Heart left ventricle (tissue), 16 donors: ENCODE results near the gene TFAP2D. TPM values are rescaled to one million over a fixed set of nuclear protein-coding genes. Genes with fewer than 3 reads are reported as not detected.
A peak's percentile ranks its signal among the peaks of the same experiment; 100 is the strongest.

Experiments used
- ATAC-seq, 4 donors: fragments of 200-7000 bp; cut with Tn5 transposase; one replicate each; pipeline ENCODE4 v1.9.1; 2020 to 2022; ENCODE audit warnings: moderate library complexity in 4 of 4, mild to moderate bottlenecking in 3 of 4, moderate number of reproducible peaks in 1 of 4
- DNase-seq, 5 donors: peaks; one replicate each; pipeline ENCODE4 v3.0.0-alpha.2; 2020
- H3K27ac ChIP-seq, 12 donors: fragments of 200-600 bp; sonication (generic) in 4 of 12; one replicate each; pipeline versions ENCODE4 v1.5.0 to v1.8.0; 2016 to 2022; ENCODE audit warnings: mild to moderate bottlenecking in 2 of 12
- H3K27me3 ChIP-seq, 9 donors: fragments of 200-600 bp; sonication (generic) in 2 of 9; one replicate each; pipeline versions ENCODE4 v1.5.1 to v1.8.0; 2016 to 2022; ENCODE audit warnings: mild to moderate bottlenecking in 3 of 9
- H3K36me3 ChIP-seq, 9 donors: fragments of 200-600 bp; sonication (generic) in 2 of 9; one replicate each; pipeline versions ENCODE4 v1.5.0 to v1.8.0; 2018 to 2022; ENCODE audit warnings: mild to moderate bottlenecking in 2 of 9
- H3K4me1 ChIP-seq, 12 donors: fragments of 200-600 bp; sonication (generic) in 4 of 12; one replicate each; pipeline versions ENCODE4 v1.5.0 to v1.8.0; 2016 to 2022; ENCODE audit warnings: mild to moderate bottlenecking in 3 of 12
- H3K4me3 ChIP-seq, 12 donors: fragments of 200-600 bp; sonication (generic) in 4 of 12; one replicate each; pipeline versions ENCODE4 v1.5.0 to v1.8.0; 2017 to 2022; ENCODE audit warnings: mild to moderate bottlenecking in 9 of 12, moderate library complexity in 4 of 12
- H3K9me3 ChIP-seq, 12 donors: fragments of 200-600 bp; sonication (generic) in 4 of 12; one replicate each; pipeline versions ENCODE4 v1.5.0 to v1.8.0; 2016 to 2022; ENCODE audit warnings: mild to moderate bottlenecking in 1 of 12
- POLR2A ChIP-seq, 2 donors: fragments of 450-650 bp; IDR thresholded peaks; one replicate each; pipeline ENCODE4 v1.6.1; 2017; ENCODE audit warnings: antibody characterized with exemption in 2 of 2, mild to moderate bottlenecking in 2 of 2, moderate library complexity in 2 of 2
- WGBS, 4 donors: extraction: QIAGEN DNeasy Blood & Tissue Kit in 2 of 4; methylation state at CpG; one replicate each; pipeline versions ENCODE4 v1.1.5 to v1.1.7; 2013 to 2018; 5-methylcytosine and 5-hydroxymethylcytosine counted together
- intact Hi-C, 10 donors: fragments of 100-400 bp; cut with DNase I; formaldehyde crosslinking; loops; one replicate each; pipeline versions ENCODE4 v1.11.1 to v1.14.2; 2022
- polyA plus RNA-seq, 2 donors: library from polyadenylated mRNA; stranded (reverse); fragments of 200-250 nt; gene quantifications; one replicate each; pipeline ENCODE4 v1.2.3, GENCODE V29; 2013
- total RNA-seq, 9 donors: library from RNA; depleted of rRNA in 2 of 9; stranded (reverse); fragments of >200 nt in 2 of 9; fragmentation: NEBNext Ultra II Directional in 3 of 9; extraction: Animal tissue kit (Norgen Biotek cat#: 25700) in 3 of 9; gene quantifications; one replicate each; pipeline versions ENCODE4 v1.1.0 to v1.2.4, GENCODE V29; 2016 to 2023
- TF ChIP-seq, protein P1 (sequence below), 12 donors: fragments of 200-600 bp; sonication (generic) in 4 of 12; IDR thresholded peaks; one replicate each; pipeline versions ENCODE4 v1.5.0 to v1.8.0; 2018 to 2022; ENCODE audit warnings: antibody characterized with exemption in 12 of 12, mild to moderate bottlenecking in 5 of 12
- donor health status: ischemic (EF 13 %, LVEDD 7.1; RV severe dilation, severe dysfunction).
- donor health status: healthy with polysubstance abuse.
- donor health status: DM: no; HTN: yes; CAD: no.
- donor health status: DM: no; HTN: no; CAD: no.
- donor health status: ischemic (EF 25% LVEDD 6.9; RV normal size, moderate dysfunction).
- donor health status: ischemic (EF 25% LVEDD 5.7; RV mildly dilated, moderate dysfunction).
- donor health status: healthy.
- donor health status: DM: yes; HTN: yes; CAD: no.
- donor health status: ischemic (EF 35%, LVEDD 5.7; RV mildly dilated, moderate dysfunction).
- donor health status: nonischemic (EF 11% LVEDD 7.7; RV severe dilation, severe dysfunction).
- donor health status: DM: yes; HTN: yes; CAD: no.
- donor health status: PGD.
- donor health status: ischemic (EF 29% LVEDD 5.4; RV normal size, mild dysfunction).
- donor health status: nonischemic (EF 23%, LVEDD 6.1; RV moderate dilation, normal function).

TFAP2D gene
- total and polyA plus RNA-seq, 11 donors, result not detected

DNA sequence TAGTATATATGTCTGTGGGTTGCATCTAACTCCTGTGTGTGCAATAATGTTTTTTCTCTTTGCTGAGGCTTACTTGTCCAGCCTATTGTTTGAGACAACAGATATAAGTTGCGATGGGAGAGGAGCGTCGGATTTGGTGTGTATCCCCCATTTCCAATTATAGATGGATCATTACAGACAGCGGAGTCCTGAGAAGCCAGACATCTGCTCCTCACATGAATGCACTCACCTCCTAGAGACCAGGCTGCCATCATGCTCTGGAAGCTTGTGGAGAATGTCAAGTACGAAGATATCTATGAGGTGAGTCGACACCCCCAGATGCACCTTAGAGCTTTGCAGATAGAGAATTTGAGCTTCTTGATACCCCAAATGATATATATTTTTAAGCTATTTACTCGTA lies 105.3 kb downstream of the TFAP2D start, which contains the start of gene TFAP2B:
Gene TFAP2B (plus strand): TSS at position 199 of the 400 bp plus-strand sequence. CDS start 21 bp downstream, at position 220.
- Histone ChIP-seq H3K27ac (no peak within 1 kb of the TSS), H3K4me1 (peaks cover 0 to 22% (median 1%) of the 10 kb centered on the region in 12 donors), H3K36me3 (no peaks in the 10 kb centered on the region), H3K4me3 (peak within 1 kb of the TSS in 6 of 12 donors; percentile 6 to 19 (median 16)), H3K9me3 (no peaks in the 10 kb centered on the region), H3K27me3 (peaks cover 21 to 99% (median 85%) of the 10 kb centered on the region in 9 donors)
- DNase-seq, result no peak
- WGBS, 4 donors, result 3 to 9% (median 5%) methylated on average over 7 of the region's 7 CpGs
- intact Hi-C loops, result loop anchor here in 9 of 10 donors (5.0 to 10.0 kb wide), 5 partner anchors 1139 to 1206 kb away; no protein-coding TSS in a partner anchor
- TF ChIP-seq, protein P1, sequence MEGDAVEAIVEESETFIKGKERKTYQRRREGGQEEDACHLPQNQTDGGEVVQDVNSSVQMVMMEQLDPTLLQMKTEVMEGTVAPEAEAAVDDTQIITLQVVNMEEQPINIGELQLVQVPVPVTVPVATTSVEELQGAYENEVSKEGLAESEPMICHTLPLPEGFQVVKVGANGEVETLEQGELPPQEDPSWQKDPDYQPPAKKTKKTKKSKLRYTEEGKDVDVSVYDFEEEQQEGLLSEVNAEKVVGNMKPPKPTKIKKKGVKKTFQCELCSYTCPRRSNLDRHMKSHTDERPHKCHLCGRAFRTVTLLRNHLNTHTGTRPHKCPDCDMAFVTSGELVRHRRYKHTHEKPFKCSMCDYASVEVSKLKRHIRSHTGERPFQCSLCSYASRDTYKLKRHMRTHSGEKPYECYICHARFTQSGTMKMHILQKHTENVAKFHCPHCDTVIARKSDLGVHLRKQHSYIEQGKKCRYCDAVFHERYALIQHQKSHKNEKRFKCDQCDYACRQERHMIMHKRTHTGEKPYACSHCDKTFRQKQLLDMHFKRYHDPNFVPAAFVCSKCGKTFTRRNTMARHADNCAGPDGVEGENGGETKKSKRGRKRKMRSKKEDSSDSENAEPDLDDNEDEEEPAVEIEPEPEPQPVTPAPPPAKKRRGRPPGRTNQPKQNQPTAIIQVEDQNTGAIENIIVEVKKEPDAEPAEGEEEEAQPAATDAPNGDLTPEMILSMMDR (IDR thresholded peaks at IDR 0.05), result no peak
- no peak for TF ChIP-seq POLR2A (IDR thresholded peaks at IDR 0.05)
- ATAC-seq, result no peak

GRCh38 chr6:50819466-50819903 lies 106.2 kb downstream of the TFAP2D start:
- TF ChIP-seq, protein P1 (IDR thresholded peaks at IDR 0.05), result no peak
- Histone ChIP-seq H3K27me3 (peaks cover 29 to 99% (median 93%) of the 10 kb centered on the region in 9 donors), H3K27ac (no peak overlapping the region), H3K4me1 (peaks cover 0 to 22% (median 1%) of the 10 kb centered on the region in 12 donors), H3K36me3 (no peaks in the 10 kb centered on the region), H3K4me3 (peak overlapping the region in 6 of 12 donors; percentile 6 to 19 (median 16)), H3K9me3 (no peaks in the 10 kb centered on the region)
- intact Hi-C loops, result loop anchor here in 9 of 10 donors (5.0 to 10.0 kb wide), 5 partner anchors 1138 to 1205 kb away; no protein-coding TSS in a partner anchor
- DNase-seq (no peak), ATAC-seq (peak in 1 of 4 donors; percentile 27)
- 0 to 1% (median 1%) methylated on average over 38 to 45 of the region's 45 CpGs for WGBS, 4 donors

GRCh38 chr6:50819904-50820868 lies 106.9 kb downstream of the TFAP2D start:
- no peaks in the 10 kb centered on the region for H3K36me3 ChIP-seq
- 1 to 2% (median 2%) methylated on average over 58 of the region's 58 CpGs for WGBS, 4 donors
- H3K27me3 ChIP-seq, result peaks cover 35 to 99% (median 93%) of the 10 kb centered on the region in 9 donors
- no peak for ATAC-seq
- DNase-seq, result no peak
- peaks cover 0 to 22% (median 1%) of the 10 kb centered on the region in 12 donors for H3K4me1 ChIP-seq
- no peak overlapping the region for H3K27ac ChIP-seq
- intact Hi-C loops, result loop anchor here in 9 of 10 donors (5.0 to 10.0 kb wide), 6 partner anchors 1135 to 1205 kb away; no protein-coding TSS in a partner anchor
- no peaks in the 10 kb centered on the region for H3K9me3 ChIP-seq
- no peak for TF ChIP-seq POLR2A (IDR thresholded peaks at IDR 0.05)
- TF ChIP-seq, protein P1 (IDR thresholded peaks at IDR 0.05), result no peak
- peak overlapping the region in 5 of 12 donors; percentile 6 to 19 (median 17) for H3K4me3 ChIP-seq

- no peaks in the 10 kb centered on the region for H3K9me3 ChIP-seq
- intact Hi-C loops, result loop anchor here in 1 of 10 donors (10.0 kb wide), 1 partner anchor 1134 kb away; no protein-coding TSS in a partner anchor
- no peak overlapping the region for H3K4me3 ChIP-seq
- peaks cover 41 to 99% (median 93%) of the 10 kb centered on the region in 9 donors for H3K27me3 ChIP-seq
- ATAC-seq (no peak), DNase-seq (no peak)
- peaks cover 0 to 18% (median under 1%) of the 10 kb centered on the region in 12 donors for H3K4me1 ChIP-seq
- no peaks in the 10 kb centered on the region for H3K36me3 ChIP-seq
- WGBS, 4 donors, result 4 to 8% (median 6%) methylated on average over 5 of the region's 5 CpGs
- TF ChIP-seq POLR2A (IDR thresholded peaks at IDR 0.05), result no peak
- TF ChIP-seq, protein P1 (IDR thresholded peaks at IDR 0.05), result no peak
- no peak overlapping the region for H3K27ac ChIP-seq
Measured at GRCh38 chr6:50820869-50821264, 107.5 kb downstream of the TFAP2D start.
